ENCODE results near the gene LRMDA.

The LRMDA gene

GRCh38 chr10:75860009-75860408 is 428.6 kb downstream of the LRMDA start:
- DNase-seq (ENCODE audit: low read depth in 2 of 2, low spot score in 1 of 2), result no peak

- no peak for DNase-seq (ENCODE audit: low read depth in 2 of 2, low spot score in 1 of 2)
Measured at GRCh38 chr10:75861582-75861981, 430.2 kb downstream of the LRMDA start.

GRCh38 chr10:75862935-75863334 is 431.5 kb downstream of the LRMDA start:
- no peak for DNase-seq (ENCODE audit: low read depth in 2 of 2, low spot score in 1 of 2)

- DNase-seq (ENCODE audit: low read depth in 2 of 2, low spot score in 1 of 2), result no peak
Measured at GRCh38 chr10:75864717-75865116, 433.3 kb downstream of the LRMDA start.

GRCh38 chr10:75865413-75866299 is 434.2 kb downstream of the LRMDA start:
- no peak for DNase-seq (ENCODE audit: low read depth in 2 of 2, low spot score in 1 of 2)

GRCh38 chr10:75866300-75866625 is 434.8 kb downstream of the LRMDA start:
- no peak for DNase-seq (ENCODE audit: low read depth in 2 of 2, low spot score in 1 of 2)

- no peak for DNase-seq (ENCODE audit: low read depth in 2 of 2, low spot score in 1 of 2)
Measured at GRCh38 chr10:75866731-75867130, 435.3 kb downstream of the LRMDA start.

GRCh38 chr10:75868574-75868973 is 437.1 kb downstream of the LRMDA start:
- no peak for DNase-seq (ENCODE audit: low read depth in 2 of 2, low spot score in 1 of 2)

GRCh38 chr10:75870039-75870645 is 438.7 kb downstream of the LRMDA start:
- no peak for DNase-seq (ENCODE audit: low read depth in 2 of 2, low spot score in 1 of 2)

GRCh38 chr10:75875740-75876139 is 444.3 kb downstream of the LRMDA start:
- DNase-seq (ENCODE audit: low read depth in 2 of 2, low spot score in 1 of 2), result no peak

- DNase-seq (ENCODE audit: low read depth in 2 of 2, low spot score in 1 of 2), result no peak
Measured at GRCh38 chr10:75876710-75877109, 445.3 kb downstream of the LRMDA start.

GRCh38 chr10:75877877-75878276 is 446.5 kb downstream of the LRMDA start:
- DNase-seq (ENCODE audit: low read depth in 2 of 2, low spot score in 1 of 2), result no peak

GRCh38 chr10:75878586-75878985 is 447.2 kb downstream of the LRMDA start:
- no peak for DNase-seq (ENCODE audit: low read depth in 2 of 2, low spot score in 1 of 2)

- no peak for DNase-seq (ENCODE audit: low read depth in 2 of 2, low spot score in 1 of 2)
Measured at GRCh38 chr10:75880031-75880775, 448.8 kb downstream of the LRMDA start.

- no peak for DNase-seq (ENCODE audit: low read depth in 2 of 2, low spot score in 1 of 2)
Measured at GRCh38 chr10:75883081-75884072, 452.0 kb downstream of the LRMDA start.

- no peak for DNase-seq (ENCODE audit: low read depth in 2 of 2, low spot score in 1 of 2)
Measured at GRCh38 chr10:75884808-75885207, 453.4 kb downstream of the LRMDA start.

GRCh38 chr10:75887369-75887768 is 455.9 kb downstream of the LRMDA start:
- no peak for DNase-seq (ENCODE audit: low read depth in 2 of 2, low spot score in 1 of 2)

- no peak for DNase-seq (ENCODE audit: low read depth in 2 of 2, low spot score in 1 of 2)
Measured at GRCh38 chr10:75887992-75888680, 456.7 kb downstream of the LRMDA start.

GRCh38 chr10:75889051-75889450 is 457.6 kb downstream of the LRMDA start:
- DNase-seq (ENCODE audit: low read depth in 2 of 2, low spot score in 1 of 2), result no peak

- no peak for DNase-seq (ENCODE audit: low read depth in 2 of 2, low spot score in 1 of 2)
Measured at GRCh38 chr10:75894761-75895160, 463.3 kb downstream of the LRMDA start.

Data from stimulated activated CD8-positive, alpha-beta memory T cell treated with anti-CD3 and anti-CD28 coated beads, Interleukin-4, amount 100 ng/mL, for 1 hour (primary cell).